Cardiac septum (tissue), 1 donor: Measurements from ENCODE around the gene ADARB2. TPM values are rescaled to one million over a fixed set of nuclear protein-coding genes. Genes with fewer than 3 reads are reported as not detected.

Source experiments
- DNase-seq: peaks from one replicate; pipeline ENCODE4 v3.0.0-alpha.2; 2020; ENCODE audit warnings: low spot score
- intact Hi-C: fragments of 100-400 bp; cut with DNase I; formaldehyde crosslinking; loops from one replicate; pipeline ENCODE4 v1.14.0; 2022
- total RNA-seq: library from RNA; stranded (reverse); fragmentation: NEBNext Ultra II Directional; extraction: Animal tissue kit (Norgen Biotek cat#: 25700); gene quantifications from one replicate; pipeline ENCODE4 v1.2.1, GENCODE V29; 2021
- donor health status: DM: no; HTN: no; CAD: no.

The ADARB2 gene
- total RNA-seq, 1 donor from 2014 or later = not detected

GRCh38 chr10:1605121-1605520, 132.2 kb downstream of the ADARB2 start:
- no peak for DNase-seq
- intact Hi-C loops = no loop called here

DNA sequence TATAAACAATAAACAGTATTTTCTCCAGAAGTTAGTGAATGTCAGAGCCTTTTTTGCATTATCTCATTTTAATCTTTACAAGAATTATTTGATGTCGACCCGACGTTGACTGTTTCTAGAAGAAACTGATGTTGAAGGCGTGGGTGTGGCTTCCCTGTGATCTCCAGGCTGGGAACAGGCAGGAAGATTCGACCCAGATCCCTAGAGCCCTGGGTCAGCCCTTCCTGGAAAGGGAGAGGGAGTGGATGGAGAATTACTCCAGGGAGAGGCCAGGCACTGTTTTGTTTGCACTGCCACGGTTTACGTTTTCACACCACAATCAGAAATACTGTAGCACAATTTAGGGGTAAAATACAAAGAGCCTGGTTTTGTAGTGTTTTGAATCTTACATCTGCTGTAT, 133.1 kb downstream of the ADARB2 start:
- intact Hi-C loops = no loop called here
- DNase-seq = no peak

DNA sequence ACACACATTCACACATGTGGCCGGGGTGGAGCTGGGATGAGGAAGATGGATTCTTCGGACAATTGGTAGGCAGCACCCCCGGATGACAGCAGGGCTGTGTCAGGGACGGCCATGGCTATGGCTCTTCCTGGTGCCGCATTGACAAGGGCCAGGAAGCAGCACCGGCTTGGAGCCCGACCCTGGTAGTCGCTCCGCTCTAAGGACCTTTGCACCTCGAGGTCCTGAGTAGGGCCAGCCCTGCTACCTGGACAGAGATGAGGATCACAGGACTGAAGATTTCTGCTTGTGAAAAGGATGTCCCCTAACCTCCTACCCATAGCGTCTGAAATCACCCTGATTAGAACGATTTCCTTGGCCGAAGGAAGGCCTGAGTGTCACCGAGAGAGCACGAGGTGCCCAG, 134.1 kb downstream of the ADARB2 start:
- intact Hi-C loops = no loop called here
- DNase-seq = no peak

GRCh38 chr10:1602037-1602484, 135.3 kb downstream of the ADARB2 start:
- intact Hi-C loops = no loop called here
- DNase-seq = no peak

GRCh38 chr10:1601406-1601805, 135.9 kb downstream of the ADARB2 start:
- intact Hi-C loops = no loop called here
- no peak for DNase-seq

- intact Hi-C loops = no loop called here
- no peak for DNase-seq
Measured at GRCh38 chr10:1600861-1601260, 136.5 kb downstream of the ADARB2 start.

- intact Hi-C loops = no loop called here
- peak; percentile 47 for DNase-seq
Measured at GRCh38 chr10:1598393-1599153, 138.8 kb downstream of the ADARB2 start.

DNA sequence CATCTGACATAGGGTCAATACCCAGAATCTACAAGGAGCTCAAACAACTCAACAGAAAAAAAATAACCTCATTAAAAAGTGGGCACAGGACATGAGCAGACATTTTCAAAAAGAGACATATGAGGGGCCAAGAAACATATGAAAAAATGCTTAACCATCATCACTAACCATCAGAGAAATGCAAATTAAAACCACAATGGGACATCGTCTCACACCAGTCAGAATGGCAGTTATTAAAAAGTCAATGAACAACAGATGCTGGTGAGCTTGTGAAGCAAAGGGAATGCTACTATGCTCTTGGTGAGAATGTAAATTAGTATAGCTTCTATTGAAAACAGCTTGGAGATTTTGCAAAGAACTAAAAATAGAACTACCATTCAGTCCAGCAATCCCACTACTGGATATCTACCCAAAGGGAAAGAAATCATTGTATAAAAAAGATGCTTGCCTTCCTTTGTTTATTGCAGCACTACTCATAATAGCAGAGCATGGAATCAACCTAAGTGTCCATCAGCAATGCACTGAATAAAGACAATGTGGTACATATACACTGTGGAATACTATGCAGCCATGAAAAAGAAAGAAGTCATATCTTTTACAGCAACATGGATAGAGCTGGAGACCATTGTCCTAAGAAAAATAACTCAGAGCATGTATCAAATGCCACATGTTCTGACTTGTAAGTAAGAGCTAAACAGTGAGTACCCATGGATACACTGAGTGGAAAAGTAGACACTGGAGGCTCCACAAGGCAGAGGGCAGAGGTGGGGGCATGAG, 139.8 kb downstream of the ADARB2 start:
- intact Hi-C loops = no loop called here

GRCh38 chr10:1596482-1597099, 140.7 kb downstream of the ADARB2 start:
- intact Hi-C loops = no loop called here
- DNase-seq = no peak

More for the DNA sequence above, 139.8 kb downstream of the ADARB2 start:
- DNase-seq = no peak

DNA sequence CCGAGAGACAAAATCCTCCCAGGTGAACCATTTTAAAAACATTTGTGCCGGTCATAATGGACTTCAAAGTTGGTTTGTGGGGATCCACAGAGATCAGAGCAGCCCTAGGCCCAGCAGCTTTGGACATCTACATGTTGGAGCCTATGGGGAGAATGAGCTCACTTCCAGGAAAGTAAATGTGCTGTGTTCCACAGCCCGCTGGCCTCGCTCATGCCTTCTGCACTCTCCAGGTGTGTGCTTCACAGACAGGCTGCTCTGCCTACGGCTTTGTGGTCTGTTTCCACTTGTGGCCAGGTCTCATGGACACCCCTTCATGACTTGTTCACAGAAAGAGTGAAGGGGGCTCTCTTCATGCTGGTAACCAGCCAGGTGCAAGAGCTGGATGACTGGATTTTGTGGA, 141.6 kb downstream of the ADARB2 start:
- DNase-seq = no peak
- intact Hi-C loops = no loop called here

DNA sequence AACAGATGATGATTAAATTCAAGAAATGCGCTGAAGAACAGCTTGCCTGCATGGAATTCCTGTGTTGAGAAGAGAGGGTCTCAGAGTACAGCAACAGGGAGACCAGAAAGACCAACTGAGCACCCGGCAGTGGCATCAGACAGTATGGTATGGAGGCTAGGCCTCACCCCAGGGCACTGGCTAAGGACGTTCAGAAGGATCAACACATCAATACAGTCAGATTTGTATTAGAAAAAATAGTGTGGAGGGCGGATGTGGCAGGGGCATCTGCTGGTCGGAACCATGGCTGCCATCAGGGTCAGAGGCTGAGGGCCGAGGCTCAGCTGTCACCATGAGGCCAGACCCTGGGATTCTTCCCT, 142.1 kb downstream of the ADARB2 start:
- peak; percentile 22 for DNase-seq
- intact Hi-C loops = no loop called here

DNA sequence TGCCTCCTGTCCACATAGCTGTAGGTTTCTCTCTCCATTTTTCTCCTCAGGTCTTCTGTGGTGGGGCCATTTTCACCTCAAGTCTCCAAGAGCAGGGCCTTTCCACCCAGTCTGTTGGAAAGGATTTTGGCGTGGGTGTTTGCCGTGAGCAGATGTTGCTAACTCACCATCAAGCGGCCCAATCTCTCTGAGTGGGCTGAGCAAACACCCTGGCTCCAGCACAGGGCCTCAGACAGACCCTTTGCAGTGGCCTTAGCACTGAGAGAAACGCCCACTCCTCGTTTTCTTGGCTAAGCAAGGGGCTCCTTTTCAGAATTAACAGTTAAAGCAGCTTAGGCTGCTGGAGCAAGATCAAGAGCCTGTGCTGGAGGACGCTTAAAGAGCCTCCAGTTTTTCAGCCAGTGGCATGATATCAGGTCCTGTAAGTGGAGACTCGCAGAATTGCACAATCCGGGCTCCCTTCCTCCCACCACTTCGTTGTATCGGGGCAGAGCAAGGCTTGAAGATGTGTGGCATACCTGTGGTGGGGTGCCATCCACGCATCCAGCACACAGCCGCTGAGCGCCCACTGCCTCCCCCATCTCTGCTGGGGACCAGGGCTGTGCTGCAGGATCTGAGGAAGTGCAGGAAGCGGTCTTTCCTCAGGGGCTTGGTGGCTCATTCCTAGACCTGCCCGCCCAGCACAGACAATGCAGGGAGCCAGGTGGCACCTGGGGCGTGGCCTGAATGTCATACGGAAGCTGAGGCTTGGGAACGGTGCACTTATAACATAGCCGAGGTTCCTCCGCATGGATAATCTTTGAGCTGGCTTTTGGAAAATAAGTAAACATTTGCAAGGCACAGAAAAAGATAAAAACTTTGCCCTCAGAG, 142.7 kb downstream of the ADARB2 start:
- intact Hi-C loops = no loop called here
- DNase-seq = peak; percentile 17

DNA sequence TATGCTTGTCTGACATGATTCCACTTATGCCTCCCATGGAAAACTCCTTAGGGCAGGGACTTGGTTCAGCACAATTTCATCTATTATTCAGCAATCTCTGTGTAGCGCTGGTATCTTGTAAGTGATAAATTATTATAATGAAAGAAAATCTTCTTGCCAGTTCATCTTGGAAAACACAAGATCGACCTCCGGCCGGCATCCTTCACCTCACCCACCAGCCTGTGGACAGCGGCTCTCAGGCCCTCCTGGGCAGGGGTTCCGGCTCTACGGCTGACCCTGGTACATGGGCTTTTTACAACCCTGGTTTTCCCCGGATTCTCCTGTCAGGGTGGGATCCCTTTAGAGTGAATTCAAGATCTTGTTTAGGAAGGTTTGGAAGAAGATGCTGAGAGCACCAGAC, 145.6 kb downstream of the ADARB2 start:
- intact Hi-C loops = no loop called here
- DNase-seq = no peak

DNA sequence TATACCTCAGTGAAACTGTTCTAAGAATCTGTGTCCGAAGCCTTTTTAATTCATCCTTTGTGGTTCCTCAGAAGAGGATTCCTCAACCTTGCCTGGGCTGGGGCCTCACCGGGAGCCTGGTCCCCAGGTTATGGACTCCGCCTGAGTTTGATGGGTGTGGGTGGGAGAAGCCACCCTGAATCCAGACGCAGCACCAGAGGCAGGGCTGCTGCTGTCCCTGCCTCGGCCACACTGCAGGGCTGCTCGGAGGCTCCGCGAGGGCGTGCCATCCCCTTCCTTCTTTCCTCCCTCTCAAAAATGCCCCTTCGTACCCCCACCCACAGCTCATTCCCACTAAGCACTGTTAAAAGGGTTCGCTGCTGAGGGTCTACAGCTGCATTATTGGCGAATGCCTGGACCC, 146.3 kb downstream of the ADARB2 start:
- intact Hi-C loops = no loop called here

DNA sequence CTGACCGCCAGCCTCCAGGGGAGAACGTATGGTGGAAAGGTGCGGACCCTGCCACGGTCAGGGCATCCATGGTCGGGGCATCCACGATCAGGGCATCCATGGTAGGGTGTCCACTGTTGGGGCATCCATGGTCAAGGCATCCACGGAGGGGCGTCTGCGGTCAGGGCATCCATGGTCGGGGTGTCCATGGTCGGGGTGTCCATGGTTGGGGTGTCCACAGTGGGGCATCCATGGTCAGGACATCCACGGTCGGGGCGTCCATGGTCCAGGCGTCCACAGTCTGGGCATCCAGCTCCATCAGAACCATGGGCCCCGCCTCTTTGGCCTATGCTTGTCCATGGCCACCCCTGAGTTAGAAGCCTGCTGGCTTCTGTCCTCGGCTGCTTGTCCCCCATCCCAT, 148.1 kb downstream of the ADARB2 start:
- intact Hi-C loops = no loop called here
- DNase-seq = no peak

More for the DNA sequence above, 146.3 kb downstream of the ADARB2 start:
- no peak for DNase-seq

DNA sequence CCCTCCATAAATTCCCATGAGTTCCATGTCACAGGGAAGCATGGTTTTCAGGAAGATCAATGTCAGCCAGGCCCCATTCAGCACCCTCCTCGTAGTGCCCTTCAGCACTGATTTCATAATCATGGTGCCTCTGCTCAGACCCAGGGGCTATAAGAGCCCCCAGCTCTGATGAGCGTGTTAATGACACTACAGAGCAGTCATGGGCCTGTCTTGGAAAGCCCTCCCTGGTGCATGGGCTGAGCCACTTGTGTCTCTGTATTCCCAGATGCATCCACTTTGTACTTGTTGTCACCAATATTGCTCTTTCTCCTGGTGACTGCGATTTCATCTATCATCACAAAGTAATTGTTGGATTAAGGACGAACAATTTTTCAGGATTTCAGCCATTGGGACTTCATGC, 154.6 kb downstream of the ADARB2 start:
- intact Hi-C loops = no loop called here
- DNase-seq = no peak

DNA sequence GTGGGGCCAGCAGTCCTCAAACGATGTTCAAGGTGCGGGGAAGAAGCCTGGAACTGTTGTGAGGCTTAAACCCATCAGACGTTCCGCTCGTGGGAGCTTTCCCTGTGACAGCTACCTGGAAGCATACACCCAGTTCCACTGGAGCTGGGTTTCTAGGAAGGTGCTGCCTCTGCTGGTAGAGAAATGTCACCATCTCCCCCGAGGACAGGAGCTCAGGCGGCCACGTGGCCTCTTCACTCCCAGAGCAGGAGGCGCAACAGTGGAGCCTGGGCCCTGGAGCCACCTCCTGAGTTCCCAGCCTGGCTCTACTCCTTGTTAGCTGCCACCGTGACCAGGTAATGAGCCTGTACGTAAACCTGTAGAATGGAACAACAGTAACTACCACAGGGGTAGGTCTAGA, 156.1 kb downstream of the ADARB2 start:
- DNase-seq = no peak
- intact Hi-C loops = no loop called here

DNA sequence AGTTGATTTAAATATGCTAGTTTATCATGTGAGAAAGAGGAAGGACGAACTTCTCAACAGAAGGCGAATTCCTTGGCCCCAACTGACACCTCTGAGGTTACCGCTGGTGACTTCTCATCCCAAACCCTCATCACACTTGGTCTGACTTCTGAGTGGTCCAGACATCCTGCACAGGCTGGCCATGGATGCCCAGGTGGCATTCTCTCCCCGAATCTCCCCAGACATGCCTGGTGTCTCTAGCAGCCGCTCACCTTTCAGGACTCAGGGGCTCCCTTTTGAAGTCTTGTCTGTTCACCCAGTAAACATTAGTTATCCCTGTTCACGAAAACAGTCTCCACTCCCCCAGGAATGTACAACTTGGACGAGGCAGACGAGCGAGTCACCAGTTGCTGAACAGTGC, 157.7 kb downstream of the ADARB2 start:
- DNase-seq = no peak
- intact Hi-C loops = no loop called here

DNA sequence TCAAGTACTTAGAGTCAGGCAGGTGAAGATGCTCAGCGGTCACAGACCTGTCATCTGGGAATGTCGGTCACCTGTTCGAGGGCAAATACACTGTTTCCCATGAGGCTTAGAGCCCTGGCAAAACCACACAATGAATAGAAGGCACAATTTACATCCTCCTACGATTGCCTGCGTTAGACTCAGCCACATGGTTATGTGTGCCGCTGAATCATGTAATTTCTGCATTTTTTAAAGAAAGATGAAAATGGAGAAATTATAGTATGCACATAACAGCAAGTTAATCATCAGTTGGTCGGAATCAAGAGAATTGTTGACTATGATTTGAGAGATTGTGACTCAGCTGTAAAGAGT, 158.2 kb downstream of the ADARB2 start:
- intact Hi-C loops = no loop called here
- DNase-seq = no peak
